ENCODE measurements around the gene SAA4. TPM values are rescaled to one million over a fixed set of nuclear protein-coding genes. Genes with fewer than 3 reads are reported as not detected.

The SAA4 gene
- total and polyA plus RNA-seq, 2 of the 8 experiments (the other 6 are each of a cell fraction or from before 2014, with no cell fraction given), result not detected

DNA sequence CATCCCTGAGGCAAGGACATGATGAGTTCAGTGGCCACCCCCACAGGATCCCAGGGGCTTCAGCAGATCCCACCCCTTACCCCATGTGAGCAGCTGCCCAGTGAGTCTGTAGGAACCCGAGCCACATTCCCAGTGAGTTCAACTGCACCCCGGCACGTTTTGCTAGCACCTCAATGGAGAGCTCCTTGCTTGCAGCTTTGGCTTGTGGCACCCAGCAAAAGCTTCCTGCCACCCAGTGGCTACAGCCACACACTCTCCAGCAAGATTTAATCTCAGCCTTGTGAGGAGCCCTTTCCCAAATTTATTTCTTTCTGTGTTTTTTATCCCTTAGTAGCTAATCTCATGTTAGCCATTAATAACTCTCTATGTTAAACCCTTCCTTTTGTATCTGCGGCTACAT, 33.5 kb upstream of the SAA4 start:
- H2AFZ ChIP-seq (ENCODE audit: low read length), result no peak overlapping the region
- no peak overlapping the region for H3K56ac ChIP-seq (replicated peaks; ENCODE audit: insufficient read length, low read depth, low read length)
- H2AK5ac ChIP-seq (ENCODE audit: low read depth, low read length), result no peak overlapping the region
- peak overlapping the region; percentile 18; the same call in 1 of the 2 replicates for H4K8ac ChIP-seq (ENCODE audit: extremely low read depth, insufficient read depth, low read length)
- peaks cover 0 to 3% (median under 1%) of the 10 kb centered on the region in 4 experiments; a peak in 2 of 7 replicates for H3K4me1 ChIP-seq (replicated peaks in 1 of 4; ENCODE audit: control insufficient read depth in 3 of 4, insufficient read depth in 4 of 4, low read length in 3 of 4)
- no peak for DNase-seq (ENCODE audit: low read depth in 1 of 2, low spot score in 2 of 2)
- no peak overlapping the region for H2BK15ac ChIP-seq (ENCODE audit: low read length)
- H3K79me1 ChIP-seq (ENCODE audit: low read depth, low read length), result no peaks in the 10 kb centered on the region
- no peak overlapping the region for H3K4me3 ChIP-seq (ENCODE audit: extremely low read depth in 1 of 4, insufficient read depth in 2 of 4, low read depth in 3 of 4, low read length in 4 of 4)
- WGBS, 2 experiments (ENCODE audit: extremely low coverage in 1 of 2, insufficient coverage in 1 of 2, insufficient read length in 1 of 2, insufficient replicate concordance in 2 of 2, low coverage in 1 of 2, low lambda C conversion rate in 2 of 2, missing lambda C conversion rate in 1 of 2), result 84% methylated on average over 4 of the region's 4 CpGs; no CpG with 5 or more reads in 1 of the 2 experiments
- H2BK5ac ChIP-seq (ENCODE audit: low read depth, low read length), result no peak overlapping the region
- H3K27me3 ChIP-seq (replicated peaks in 1 of 4; ENCODE audit: control insufficient read depth in 3 of 4, extremely low read depth in 1 of 4, insufficient read depth in 3 of 4, low read length in 3 of 4), result no peaks in the 10 kb centered on the region
- no peak overlapping the region for H3K14ac ChIP-seq (ENCODE audit: insufficient read length)
- POLR2A ChIA-PET (ENCODE audit: partially characterized antibody), result interaction anchor here (0.7 kb wide), 1 partner anchor 36 kb away, joined by 3 read pairs; no protein-coding TSS in a partner anchor
- CTCF ChIA-PET (ENCODE audit: partially characterized antibody), result interaction anchor here (0.8 to 1.5 kb wide), 6 partner anchors 26 to 155 kb away, joined by 3 to 7 read pairs (median 4); no protein-coding TSS in a partner anchor
- H3K4ac ChIP-seq (replicated peaks; ENCODE audit: insufficient read length, low read depth, low read length), result no peak overlapping the region
- TF ChIP-seq RAD21 (IDR thresholded peaks at IDR 0.05 in 1 of 2, conservative IDR thresholded peaks at IDR 0.05 in 1 of 2; ENCODE audit: low read depth in 2 of 2, low read length in 2 of 2) (peak; percentile 23 to 45; a peak in 3 of 4 replicates), EGR1 (IDR thresholded peaks at IDR 0.05; ENCODE audit: borderline replicate concordance, low read depth, low read length) (no peak), RFX5 (IDR thresholded peaks at IDR 0.05; ENCODE audit: borderline replicate concordance, low read depth, low read length) (no peak), JUN (IDR thresholded peaks at IDR 0.05; ENCODE audit: low read depth, low read length) (no peak), EP300 (IDR thresholded peaks at IDR 0.05; ENCODE audit: borderline replicate concordance in 1 of 2, low read depth in 2 of 2, low read length in 2 of 2) (no peak), RNF2 (IDR thresholded peaks at IDR 0.05; ENCODE audit: borderline replicate concordance, low read depth, low read length, missing control alignments, poor library complexity, severe bottlenecking) (no peak)
- TF ChIP-seq, protein P1, sequence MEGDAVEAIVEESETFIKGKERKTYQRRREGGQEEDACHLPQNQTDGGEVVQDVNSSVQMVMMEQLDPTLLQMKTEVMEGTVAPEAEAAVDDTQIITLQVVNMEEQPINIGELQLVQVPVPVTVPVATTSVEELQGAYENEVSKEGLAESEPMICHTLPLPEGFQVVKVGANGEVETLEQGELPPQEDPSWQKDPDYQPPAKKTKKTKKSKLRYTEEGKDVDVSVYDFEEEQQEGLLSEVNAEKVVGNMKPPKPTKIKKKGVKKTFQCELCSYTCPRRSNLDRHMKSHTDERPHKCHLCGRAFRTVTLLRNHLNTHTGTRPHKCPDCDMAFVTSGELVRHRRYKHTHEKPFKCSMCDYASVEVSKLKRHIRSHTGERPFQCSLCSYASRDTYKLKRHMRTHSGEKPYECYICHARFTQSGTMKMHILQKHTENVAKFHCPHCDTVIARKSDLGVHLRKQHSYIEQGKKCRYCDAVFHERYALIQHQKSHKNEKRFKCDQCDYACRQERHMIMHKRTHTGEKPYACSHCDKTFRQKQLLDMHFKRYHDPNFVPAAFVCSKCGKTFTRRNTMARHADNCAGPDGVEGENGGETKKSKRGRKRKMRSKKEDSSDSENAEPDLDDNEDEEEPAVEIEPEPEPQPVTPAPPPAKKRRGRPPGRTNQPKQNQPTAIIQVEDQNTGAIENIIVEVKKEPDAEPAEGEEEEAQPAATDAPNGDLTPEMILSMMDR (IDR thresholded peaks at IDR 0.05; ENCODE audit: control extremely low read depth in 1 of 3, insufficient read depth in 1 of 3, low read depth in 1 of 3, low read length in 3 of 3), result peak in 2 of 3 experiments; percentile 12 to 34; a peak in 2 of 4 replicates
- TF ChIP-seq, protein P2, sequence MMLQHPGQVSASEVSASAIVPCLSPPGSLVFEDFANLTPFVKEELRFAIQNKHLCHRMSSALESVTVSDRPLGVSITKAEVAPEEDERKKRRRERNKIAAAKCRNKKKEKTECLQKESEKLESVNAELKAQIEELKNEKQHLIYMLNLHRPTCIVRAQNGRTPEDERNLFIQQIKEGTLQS (IDR thresholded peaks at IDR 0.05; ENCODE audit: insufficient read depth, low read depth, low read length), result no peak
- H3K23ac ChIP-seq (ENCODE audit: insufficient read length), result no peak overlapping the region
- no peak overlapping the region for H3K27ac ChIP-seq (ENCODE audit: low read depth, low read length)
- H3K23me2 ChIP-seq (ENCODE audit: low read depth, low read length), result no peaks in the 10 kb centered on the region; the same call in 1 of the 2 replicates
- no peaks in the 10 kb centered on the region for H3K9me3 ChIP-seq (ENCODE audit: insufficient read depth in 2 of 2, low read depth in 1 of 2, low read length in 1 of 2)
- no peak overlapping the region for H3K4me2 ChIP-seq (ENCODE audit: insufficient read depth in 1 of 2, low read depth in 2 of 2, low read length in 2 of 2)
- no peak overlapping the region for H2BK12ac ChIP-seq (ENCODE audit: low read depth, low read length)
- H2BK120ac ChIP-seq (replicated peaks; ENCODE audit: low read depth, low read length), result no peak overlapping the region
- H3K9ac ChIP-seq (replicated peaks in 1 of 4; ENCODE audit: extremely low read depth in 1 of 4, low read depth in 3 of 4, low read length in 3 of 4), result no peak overlapping the region
- H3K36me3 ChIP-seq (ENCODE audit: control insufficient read depth in 2 of 4, insufficient read depth in 4 of 4, low read length in 3 of 4), result no peaks in the 10 kb centered on the region
- FAIRE-seq, result no peak
- no peak overlapping the region for H4K91ac ChIP-seq (replicated peaks; ENCODE audit: insufficient read length, low read length)
- no peak overlapping the region for H2BK20ac ChIP-seq (ENCODE audit: low read length)
- no peak overlapping the region for H4K5ac ChIP-seq (ENCODE audit: insufficient read length, low read depth, low read length)
- H3K79me2 ChIP-seq (ENCODE audit: control insufficient read depth in 1 of 2, insufficient read depth in 2 of 2, low read length in 2 of 2), result no peaks in the 10 kb centered on the region
- H3K18ac ChIP-seq (ENCODE audit: extremely low read depth, low read length), result no peak overlapping the region
- H4K20me1 ChIP-seq (replicated peaks in 1 of 2; ENCODE audit: control insufficient read depth in 1 of 2, insufficient read depth in 2 of 2, low read length in 2 of 2), result no peaks in the 10 kb centered on the region
